Measurements from ENCODE around the gene NLE1. TPM values are rescaled to one million over a fixed set of nuclear protein-coding genes. Genes with fewer than 3 reads are reported as not detected.
A peak's percentile ranks its signal among the peaks of the same experiment; 100 is the strongest.

Gene NLE1
- total RNA-seq, 1 donor, result 15.6 TPM

GRCh38 chr17:35129154-35129972 is 12.7 kb downstream of the NLE1 start:
- H3K36me3 ChIP-seq (ENCODE audit: insufficient read depth, low read length), result peaks cover 29% of the 10 kb centered on the region
- H3K4me3 ChIP-seq (ENCODE audit: insufficient read depth, low read length), result no peak overlapping the region
- no peaks in the 10 kb centered on the region for H3K27me3 ChIP-seq (ENCODE audit: insufficient read depth, low read length)
- H2AFZ ChIP-seq (ENCODE audit: low read length), result no peak overlapping the region
- DNase-seq (ENCODE audit: insufficient read length, low spot score, missing footprints), result peak; percentile 84
- H4K20me1 ChIP-seq (ENCODE audit: insufficient read depth, low read length), result no peaks in the 10 kb centered on the region
- H3K4me2 ChIP-seq (ENCODE audit: insufficient read depth, low read length), result no peak overlapping the region
- no peak overlapping the region for H3K27ac ChIP-seq (ENCODE audit: low read depth, low read length)
- no peaks in the 10 kb centered on the region for H3K79me2 ChIP-seq (ENCODE audit: insufficient read depth, low read length)
- H3K4me1 ChIP-seq (ENCODE audit: insufficient read depth, low read length), result peaks cover 4% of the 10 kb centered on the region
- no peaks in the 10 kb centered on the region for H3K9me3 ChIP-seq (ENCODE audit: low read depth, low read length)
- TF ChIP-seq CTCF (IDR thresholded peaks at IDR 0.05; ENCODE audit: extremely low read depth, low read depth, low read length), result no peak

GRCh38 chr17:35127751-35128514 is 14.2 kb downstream of the NLE1 start:
- peaks cover 16% of the 10 kb centered on the region for H3K36me3 ChIP-seq (ENCODE audit: insufficient read depth, low read length)
- H3K9me3 ChIP-seq (ENCODE audit: low read depth, low read length), result no peaks in the 10 kb centered on the region
- no peak overlapping the region for H3K27ac ChIP-seq (ENCODE audit: low read depth, low read length)
- H3K79me2 ChIP-seq (ENCODE audit: insufficient read depth, low read length), result no peaks in the 10 kb centered on the region
- no peak overlapping the region for H2AFZ ChIP-seq (ENCODE audit: low read length)
- H3K27me3 ChIP-seq (ENCODE audit: insufficient read depth, low read length), result no peaks in the 10 kb centered on the region
- DNase-seq (ENCODE audit: insufficient read length, low spot score, missing footprints), result peak; percentile 60
- no peak overlapping the region for H3K4me2 ChIP-seq (ENCODE audit: insufficient read depth, low read length)
- TF ChIP-seq CTCF (IDR thresholded peaks at IDR 0.05; ENCODE audit: extremely low read depth, low read depth, low read length), result no peak
- H3K4me3 ChIP-seq (ENCODE audit: insufficient read depth, low read length), result no peak overlapping the region
- no peaks in the 10 kb centered on the region for H4K20me1 ChIP-seq (ENCODE audit: insufficient read depth, low read length)
- H3K4me1 ChIP-seq (ENCODE audit: insufficient read depth, low read length), result peaks cover 4% of the 10 kb centered on the region

- Histone ChIP-seq H4K20me1 (ENCODE audit: insufficient read depth, low read length) (no peaks in the 10 kb centered on the region), H3K4me3 (ENCODE audit: insufficient read depth, low read length) (no peak within 1 kb of the TSS), H3K79me2 (ENCODE audit: insufficient read depth, low read length) (peaks cover 16% of the 10 kb centered on the region), H2AFZ (ENCODE audit: low read length) (no peak within 1 kb of the TSS), H3K27me3 (ENCODE audit: insufficient read depth, low read length) (no peaks in the 10 kb centered on the region), H3K9me3 (ENCODE audit: low read depth, low read length) (no peaks in the 10 kb centered on the region), H3K27ac (ENCODE audit: low read depth, low read length) (no peak within 1 kb of the TSS), H3K4me1 (ENCODE audit: insufficient read depth, low read length) (peaks cover 11% of the 10 kb centered on the region), H3K4me2 (ENCODE audit: insufficient read depth, low read length) (no peak within 1 kb of the TSS), H3K36me3 (ENCODE audit: insufficient read depth, low read length) (no peaks in the 10 kb centered on the region)
- DNase-seq (ENCODE audit: insufficient read length, low spot score, missing footprints), result peak; percentile 25
- no peak for TF ChIP-seq CTCF (IDR thresholded peaks at IDR 0.05; ENCODE audit: extremely low read depth, low read depth, low read length)
Observed at GRCh38 chr17:35121315-35121714, 20.8 kb downstream of the NLE1 start, which contains the start of gene FNDC8. Gene FNDC8 (plus strand): TSS chr17:35121615. CDS start chr17:35121694, 79 bp downstream.
